Glomerular endothelial cell (primary cell): ENCODE results near the gene LMX1A. TPM values are rescaled to one million over a fixed set of nuclear protein-coding genes. Genes with fewer than 3 reads are reported as not detected.

Source experiments
- DNase-seq: peaks from one replicate; pipeline ENCODE4 v3.0.0-alpha.2; 2011; ENCODE audit warnings: low read depth, low spot score; ENCODE audit errors: extremely low read depth
- total RNA-seq: library from RNA; depleted of rRNA; stranded (reverse); fragments of >200 nt; gene quantifications from 2 replicates; pipeline ENCODE4 v1.2.3, GENCODE V29; 2015

LMX1A gene
- total RNA-seq, 1 donor from 2014 or later: not detected

DNA sequence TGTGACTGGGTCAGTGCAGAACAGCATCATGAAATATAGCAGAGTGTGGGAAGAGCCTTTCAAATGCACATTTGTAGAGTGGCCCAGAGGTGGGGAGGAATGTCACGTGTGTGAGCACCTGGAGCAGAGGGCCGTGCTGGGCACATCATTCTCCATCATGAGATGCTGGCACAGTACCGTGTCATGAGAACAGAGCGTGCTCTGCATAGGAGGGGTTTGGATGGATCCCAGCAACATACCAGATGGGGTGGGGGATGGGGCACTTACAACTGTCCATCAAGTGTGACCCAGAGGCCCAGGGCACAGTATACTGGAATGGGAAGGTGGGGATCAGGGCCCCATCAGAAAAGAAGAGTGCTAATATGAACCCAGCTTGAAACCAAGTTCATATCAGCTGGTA, 182.0 kb downstream of the LMX1A start:
- no peak for DNase-seq

DNA sequence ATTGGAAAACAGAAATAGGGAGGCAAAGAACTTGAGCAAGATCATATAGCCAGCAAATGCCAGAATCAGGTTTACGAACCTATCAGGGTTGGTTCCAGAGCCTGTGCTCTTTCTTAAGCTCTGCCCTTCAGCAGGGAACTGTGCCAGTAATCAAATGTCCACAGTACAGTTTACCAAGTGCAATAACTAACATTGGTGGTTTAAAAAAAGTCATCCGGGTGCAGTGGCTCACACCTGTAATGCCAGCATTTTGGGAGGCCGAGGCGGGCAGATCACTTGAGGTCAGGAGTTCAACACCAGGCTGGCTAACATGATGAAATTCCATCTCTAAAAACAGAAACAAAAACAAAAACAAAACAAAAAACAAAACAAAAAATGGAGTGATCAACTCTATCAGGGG, 182.7 kb downstream of the LMX1A start:
- DNase-seq: no peak

DNA sequence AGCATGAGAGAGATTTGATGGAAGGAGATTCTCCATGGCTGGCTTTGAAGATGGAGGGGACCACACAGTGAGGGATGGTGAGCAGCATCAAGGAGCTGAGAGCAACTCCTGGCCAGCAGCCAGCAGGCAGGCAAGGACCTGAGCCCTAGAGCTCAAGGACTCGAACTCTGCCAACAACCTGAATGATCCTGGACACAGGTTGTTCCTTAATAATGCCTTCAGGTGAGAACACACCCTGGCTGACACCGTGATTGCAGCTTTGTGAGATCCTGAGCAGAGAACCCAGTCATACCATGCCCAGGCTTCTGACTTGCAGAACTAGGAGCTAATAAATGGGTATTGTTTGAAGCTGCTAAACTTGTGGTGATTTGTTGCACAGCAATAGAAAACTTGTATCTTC, 183.1 kb downstream of the LMX1A start:
- no peak for DNase-seq

DNA sequence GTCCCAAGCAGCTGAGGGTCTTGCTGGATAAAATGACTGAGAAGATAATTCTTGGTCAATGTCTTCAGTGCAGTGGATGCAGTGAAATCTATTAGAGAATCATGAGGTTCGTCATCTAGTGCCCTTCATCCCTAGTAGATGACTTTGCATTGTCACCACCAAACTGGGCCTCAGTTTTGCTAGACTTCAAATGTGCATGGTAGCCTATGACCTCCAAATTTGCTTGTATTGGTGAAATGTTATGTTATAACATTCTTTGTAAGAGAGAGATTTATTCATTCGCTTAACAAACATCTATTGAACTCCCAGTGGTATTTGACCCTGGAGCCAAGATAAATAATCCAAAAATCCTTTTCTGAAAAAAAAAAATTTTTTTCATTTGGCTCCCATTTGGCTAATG, 183.8 kb downstream of the LMX1A start:
- no peak for DNase-seq

DNA sequence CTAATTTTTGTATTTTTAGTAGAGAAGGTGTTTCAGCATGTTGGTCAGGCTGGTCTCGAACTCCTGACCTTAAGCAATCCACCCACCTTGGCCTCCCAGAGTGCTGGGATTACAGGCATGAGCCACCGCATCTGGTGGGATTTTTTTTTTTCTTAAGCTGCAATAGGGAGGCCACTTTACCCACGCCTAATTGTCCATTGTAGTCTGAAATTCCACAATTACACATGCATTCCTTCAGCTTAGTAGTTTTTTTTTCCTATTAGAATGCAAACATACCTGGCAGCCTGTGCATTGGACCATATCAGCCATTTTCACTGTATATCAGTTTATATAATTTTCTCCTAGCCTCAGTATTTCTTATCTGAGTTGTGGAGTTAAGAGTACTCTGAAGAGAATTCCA, 186.8 kb downstream of the LMX1A start:
- DNase-seq: no peak

DNA sequence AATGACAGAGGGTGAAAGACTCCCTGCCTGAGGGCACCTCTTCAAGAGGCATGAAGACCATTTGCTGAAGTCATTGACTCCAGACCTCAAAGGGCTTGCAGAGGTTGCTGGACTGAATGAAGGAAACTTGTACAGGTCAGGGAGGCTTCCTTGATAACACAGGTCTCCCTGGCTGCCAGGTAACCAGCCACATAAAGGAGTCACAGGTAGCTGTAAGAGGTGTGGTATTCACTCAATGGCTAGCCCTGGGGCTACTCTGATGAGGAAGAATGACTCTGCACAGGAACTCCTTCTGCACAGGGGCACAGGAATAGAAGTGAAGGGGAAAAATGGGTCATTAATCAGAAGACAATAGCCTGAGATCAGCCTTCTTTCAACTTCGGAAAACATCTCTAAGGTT, 187.5 kb downstream of the LMX1A start:
- DNase-seq: no peak

DNA sequence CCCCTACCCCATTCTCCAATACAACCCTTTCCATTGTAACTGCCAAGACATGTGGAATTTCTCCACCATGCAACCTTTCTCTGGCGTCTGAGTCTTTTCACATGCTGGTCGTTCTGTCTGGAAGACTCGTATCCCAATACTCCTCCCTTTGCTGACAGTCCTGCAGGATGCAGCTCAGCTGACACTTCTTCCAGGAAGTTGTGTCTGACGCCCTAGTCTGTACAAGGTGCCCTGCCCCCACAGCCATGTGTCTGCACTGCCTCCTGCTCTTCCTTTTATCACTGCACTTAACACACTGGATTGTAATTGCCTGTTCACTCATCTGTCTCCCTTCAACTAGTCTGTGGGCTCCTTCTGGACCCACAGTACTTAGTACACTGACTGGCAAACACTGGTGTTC, 188.0 kb downstream of the LMX1A start:
- no peak for DNase-seq

DNA sequence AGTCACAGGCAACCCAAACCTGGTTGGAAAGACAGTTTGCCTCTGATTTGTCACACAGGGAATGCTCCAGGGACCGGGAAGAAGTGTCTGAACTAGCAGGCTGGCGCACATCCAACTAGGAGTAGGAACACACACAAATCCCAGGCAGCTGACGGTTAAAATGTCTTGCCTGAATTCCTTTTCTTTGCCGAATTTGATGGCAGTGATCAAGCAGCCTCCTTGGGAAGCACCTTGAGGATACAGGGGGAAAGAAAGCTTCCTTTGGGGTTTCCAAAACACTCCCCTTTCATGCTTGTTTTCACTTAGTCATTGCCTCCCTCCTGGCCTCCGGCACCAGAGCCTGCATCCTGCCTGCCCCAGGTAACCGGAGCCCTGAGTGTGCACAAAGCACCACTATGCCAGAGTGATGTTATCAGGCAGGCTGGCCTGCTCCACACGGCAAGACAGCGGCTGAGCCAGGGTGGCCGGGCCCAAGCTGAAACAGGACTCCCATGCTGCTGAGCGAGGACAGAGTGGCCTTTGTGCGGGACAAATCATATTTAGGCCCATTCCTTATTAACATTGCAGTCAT, 193.8 kb downstream of the LMX1A start:
- no peak for DNase-seq

DNA sequence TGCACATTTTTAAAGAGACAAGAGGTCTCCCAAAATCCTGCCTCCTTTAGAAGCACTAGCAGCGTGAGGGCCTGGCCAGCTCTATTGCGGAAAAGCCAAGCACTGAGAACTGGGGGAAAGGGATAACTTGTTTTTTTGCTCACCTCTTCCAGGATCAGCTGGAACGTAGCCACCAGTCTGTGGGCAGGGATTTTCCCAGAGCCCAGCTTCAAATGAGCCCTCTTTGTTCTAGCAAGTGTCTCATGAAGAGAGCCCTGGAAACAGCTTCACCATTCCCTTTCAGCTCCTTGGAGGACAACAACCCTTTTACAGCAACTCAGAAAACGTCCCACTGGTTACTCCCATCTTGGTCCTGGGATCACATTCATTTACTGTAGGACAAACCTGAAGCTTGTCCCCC, 195.4 kb downstream of the LMX1A start:
- DNase-seq: no peak

DNA sequence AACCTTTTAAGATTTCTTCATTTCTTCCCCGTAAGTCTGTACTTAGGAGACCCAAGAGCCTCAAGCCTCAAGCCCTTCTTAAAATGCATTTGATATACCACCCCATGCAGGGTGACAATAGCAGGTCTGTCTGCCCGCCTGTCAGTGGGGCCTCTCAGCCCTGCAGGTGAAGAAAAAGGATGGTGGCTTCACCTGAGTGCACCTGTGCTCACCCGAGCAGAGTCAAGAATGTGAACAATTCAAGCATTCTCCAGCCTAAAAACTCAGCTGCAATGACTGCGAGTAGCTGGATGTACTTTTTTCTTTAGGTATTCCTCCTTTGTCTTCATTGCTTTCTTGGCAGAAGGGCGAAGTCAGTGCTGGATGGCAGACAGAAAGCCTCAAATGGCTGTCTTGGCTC, 203.3 kb downstream of the LMX1A start:
- DNase-seq: no peak

DNA sequence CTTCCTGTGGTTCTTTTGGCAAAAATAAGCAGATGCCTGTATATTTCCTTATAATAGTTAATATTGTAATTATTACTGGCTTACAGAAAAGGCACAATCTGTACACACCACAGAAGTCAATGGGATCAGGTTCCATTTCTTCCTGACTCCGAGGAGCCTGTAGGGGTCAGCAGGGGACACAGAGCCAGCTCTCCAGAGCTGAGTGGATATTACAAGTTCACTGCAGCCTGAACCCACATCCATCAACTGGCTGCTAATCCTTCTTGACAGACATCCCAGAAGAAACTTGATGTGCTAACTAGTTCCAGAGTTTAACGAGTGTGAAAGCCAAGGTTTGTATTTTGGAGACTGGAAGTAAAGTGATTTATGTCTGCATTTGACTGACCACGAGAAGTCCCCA, 203.8 kb downstream of the LMX1A start:
- DNase-seq: no peak

DNA sequence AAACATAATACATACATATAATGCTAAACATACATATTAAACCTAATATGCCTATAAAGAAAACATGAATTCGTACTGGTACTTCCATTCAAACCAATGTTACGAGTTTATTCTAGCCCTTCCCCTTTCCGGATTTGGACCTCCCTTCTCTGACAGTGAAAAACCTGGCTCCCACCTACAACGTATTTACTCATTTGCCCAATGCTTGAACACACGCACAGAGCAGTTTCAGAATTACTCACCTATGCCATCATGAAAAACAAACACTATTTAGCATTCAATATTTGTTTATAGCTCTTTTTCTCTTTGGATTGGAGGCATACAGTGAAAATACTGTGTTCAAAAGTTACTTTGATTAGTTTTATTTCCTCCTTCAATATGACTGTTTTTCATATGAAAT, 204.4 kb downstream of the LMX1A start:
- DNase-seq: no peak

Other genes with a start within 250 kb of the LMX1A start
- gene RXRG, start 88.4 kb upstream of the LMX1A start, total RNA-seq: not detected in 2 replicates
- not detected in 2 replicates for gene LRRC52, start 187.3 kb upstream of the LMX1A start, total RNA-seq